OCI-LY7 (cell line): ENCODE results near the gene IFNGR2.

Source experiments
- EZH2phosphoT487 ChIP-seq: fragments of 200-600 bp; sonication (generic); IDR thresholded peaks from 2 replicates; pipeline ENCODE4 v1.6.1; 2018; ENCODE audit warnings: low read depth, borderline replicate concordance, mild to moderate bottlenecking, mixed run types, antibody characterized with exemption, low read length, moderate library complexity, mixed read lengths
- TF ChIP-seq, protein P1 (sequence below): fragments of 200-600 bp; sonication (generic); conservative IDR thresholded peaks from 2 replicates; pipeline ENCODE4 v1.5.1; 2014; ENCODE audit warnings: mild to moderate bottlenecking, antibody characterized with exemption, low read length, moderate library complexity, mixed read lengths

DNA sequence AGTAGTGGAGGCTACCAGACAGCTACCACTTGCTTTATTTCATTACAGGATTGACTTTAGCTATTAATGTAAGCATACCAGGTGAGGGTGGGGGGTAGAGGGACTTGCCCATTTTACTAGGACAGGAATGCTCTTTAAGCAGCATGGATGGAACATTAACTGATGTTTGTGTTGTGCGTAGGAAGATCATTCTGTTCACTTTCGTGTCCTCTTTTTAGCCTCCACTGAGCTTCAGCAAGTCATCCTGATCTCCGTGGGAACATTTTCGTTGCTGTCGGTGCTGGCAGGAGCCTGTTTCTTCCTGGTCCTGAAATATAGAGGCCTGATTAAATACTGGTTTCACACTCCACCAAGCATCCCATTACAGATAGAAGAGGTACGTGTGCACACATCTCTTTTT is 29.3 kb downstream of the IFNGR2 start:
- TF ChIP-seq, protein P1, sequence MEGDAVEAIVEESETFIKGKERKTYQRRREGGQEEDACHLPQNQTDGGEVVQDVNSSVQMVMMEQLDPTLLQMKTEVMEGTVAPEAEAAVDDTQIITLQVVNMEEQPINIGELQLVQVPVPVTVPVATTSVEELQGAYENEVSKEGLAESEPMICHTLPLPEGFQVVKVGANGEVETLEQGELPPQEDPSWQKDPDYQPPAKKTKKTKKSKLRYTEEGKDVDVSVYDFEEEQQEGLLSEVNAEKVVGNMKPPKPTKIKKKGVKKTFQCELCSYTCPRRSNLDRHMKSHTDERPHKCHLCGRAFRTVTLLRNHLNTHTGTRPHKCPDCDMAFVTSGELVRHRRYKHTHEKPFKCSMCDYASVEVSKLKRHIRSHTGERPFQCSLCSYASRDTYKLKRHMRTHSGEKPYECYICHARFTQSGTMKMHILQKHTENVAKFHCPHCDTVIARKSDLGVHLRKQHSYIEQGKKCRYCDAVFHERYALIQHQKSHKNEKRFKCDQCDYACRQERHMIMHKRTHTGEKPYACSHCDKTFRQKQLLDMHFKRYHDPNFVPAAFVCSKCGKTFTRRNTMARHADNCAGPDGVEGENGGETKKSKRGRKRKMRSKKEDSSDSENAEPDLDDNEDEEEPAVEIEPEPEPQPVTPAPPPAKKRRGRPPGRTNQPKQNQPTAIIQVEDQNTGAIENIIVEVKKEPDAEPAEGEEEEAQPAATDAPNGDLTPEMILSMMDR, result no peak
- TF ChIP-seq EZH2phosphoT487, result no peak
